ENCODE results near the gene IL17RA.

Gene IL17RA

DNA sequence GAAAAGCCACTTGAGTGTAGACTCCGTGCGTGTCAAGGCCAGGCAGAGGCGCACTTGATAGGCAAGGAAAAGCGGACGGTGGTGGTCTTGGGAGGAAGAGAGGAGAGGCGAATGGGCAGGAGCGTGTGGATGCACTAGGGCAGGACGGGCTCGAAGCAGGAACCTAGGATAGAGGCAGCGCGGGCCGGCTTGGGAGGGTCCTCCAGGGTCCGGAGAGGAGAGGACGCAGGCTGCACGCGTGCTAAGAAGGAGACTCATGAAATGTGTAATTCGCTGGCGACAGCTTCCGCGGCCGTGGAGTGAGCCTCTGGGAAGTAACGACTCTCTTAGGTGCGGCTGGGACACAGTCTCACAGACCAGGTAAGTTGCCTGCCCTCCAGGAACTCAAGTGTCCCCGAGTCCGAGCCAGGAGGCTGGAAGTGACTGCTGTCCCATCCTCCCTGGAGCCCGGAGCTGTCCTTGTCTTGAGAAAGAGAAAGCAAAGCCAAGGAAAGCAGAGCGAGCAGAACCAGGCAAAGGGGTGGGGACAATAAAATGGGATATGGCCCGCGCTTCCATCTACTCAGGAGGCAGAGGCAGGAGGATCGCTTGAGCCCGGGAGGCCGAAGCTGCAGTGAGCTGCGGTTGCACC, 874 bp upstream of the IL17RA start:
- no peak for DNase-seq

DNA sequence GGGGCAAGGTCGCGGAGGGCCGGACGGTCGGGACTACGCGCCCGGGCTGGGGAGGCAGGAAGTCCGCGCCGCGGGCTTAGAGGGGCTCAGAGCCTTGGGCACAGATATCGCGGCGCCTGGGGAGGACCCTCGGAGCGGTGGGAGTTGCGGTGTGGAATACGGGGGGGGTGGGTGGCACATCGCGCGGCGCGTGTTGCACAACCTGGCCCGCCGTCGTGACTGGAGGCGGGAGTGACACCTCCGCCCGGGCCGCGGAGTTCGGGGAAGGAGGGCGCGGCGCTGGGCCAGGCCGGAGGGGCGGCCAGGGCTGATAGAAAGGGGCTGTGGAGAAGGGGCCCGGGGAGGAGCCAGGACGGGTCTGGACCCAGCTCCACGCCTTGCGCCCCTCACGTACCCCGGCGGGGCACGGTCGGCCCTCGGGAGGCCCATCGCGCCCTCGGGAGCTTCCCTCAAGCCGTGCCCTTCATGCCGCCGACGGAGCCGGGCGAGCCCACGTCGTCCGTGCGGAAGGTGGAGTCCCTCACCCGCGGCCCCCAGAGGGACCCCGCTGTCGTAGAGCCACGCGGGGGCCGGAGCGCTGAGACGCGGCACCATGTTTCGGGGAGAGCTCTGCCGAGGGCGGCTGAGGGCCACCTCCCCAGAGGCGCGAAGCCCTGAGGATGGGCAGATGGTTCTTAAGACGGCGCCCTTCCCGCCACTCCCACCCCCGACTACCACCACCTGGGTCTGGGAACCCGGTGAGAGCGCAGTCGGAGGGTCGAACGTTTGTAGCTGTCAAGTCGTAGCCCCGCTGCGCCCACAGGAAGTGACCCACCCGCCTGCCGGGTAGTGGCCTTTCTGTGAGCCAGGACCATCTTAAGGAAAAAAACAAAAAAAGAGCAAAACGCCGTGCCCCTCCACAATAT, 729 bp downstream of the IL17RA start:
- DNase-seq: no peak

DNA sequence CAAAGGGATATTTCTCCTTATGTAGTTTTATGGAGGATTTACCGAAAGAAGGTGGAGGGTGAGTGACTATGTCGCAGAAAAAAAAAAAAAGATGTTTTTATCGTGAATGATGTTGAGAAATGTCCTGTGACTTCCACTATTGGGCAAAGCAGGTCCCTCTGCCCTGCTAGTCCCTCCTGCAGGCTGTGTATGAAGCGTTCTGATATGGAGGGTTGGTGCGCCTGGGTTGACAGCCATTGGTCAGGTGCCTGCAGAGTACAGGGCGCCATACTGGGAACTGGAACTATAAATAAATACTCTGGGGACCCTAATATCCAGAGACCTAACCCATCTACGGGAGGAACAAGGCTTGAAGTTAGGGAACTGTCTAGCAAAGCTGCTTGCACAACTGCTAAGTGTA, 1.5 kb downstream of the IL17RA start:
- DNase-seq: no peak

DNA sequence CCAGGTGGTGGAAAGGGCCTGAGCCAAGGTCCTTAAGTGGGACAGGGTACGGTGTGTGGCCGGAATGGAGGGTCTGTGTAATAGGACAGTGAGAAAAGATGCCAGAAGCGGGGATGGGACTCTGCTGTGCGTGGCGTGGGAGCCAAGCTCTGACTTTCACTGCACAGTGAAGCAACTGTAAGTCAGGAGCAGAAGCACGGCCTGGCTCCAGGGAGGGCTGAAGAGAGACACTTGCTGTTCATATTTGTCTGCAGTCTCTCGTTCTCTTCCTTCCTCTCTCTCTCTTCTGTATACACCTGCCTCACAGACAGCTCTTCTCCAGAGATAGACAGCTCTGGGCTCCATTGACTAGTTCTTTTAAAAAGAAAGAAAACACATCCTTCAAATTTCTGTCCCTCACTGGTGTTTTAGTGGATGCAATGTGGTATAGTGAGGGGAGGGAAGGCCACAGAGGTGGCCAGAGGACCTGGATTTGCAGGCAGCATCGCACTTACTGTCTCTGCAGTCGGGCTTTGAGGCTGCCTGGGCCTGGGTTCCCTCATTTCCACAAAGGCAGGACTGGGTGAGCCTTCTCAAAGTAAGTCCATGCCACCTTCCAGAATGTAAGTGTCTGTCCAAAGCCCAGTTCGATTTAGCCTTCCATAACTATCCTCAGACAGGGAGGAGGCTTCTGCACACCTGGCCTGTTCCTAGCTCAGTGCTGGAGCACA, 2.1 kb downstream of the IL17RA start:
- DNase-seq: no peak

DNA sequence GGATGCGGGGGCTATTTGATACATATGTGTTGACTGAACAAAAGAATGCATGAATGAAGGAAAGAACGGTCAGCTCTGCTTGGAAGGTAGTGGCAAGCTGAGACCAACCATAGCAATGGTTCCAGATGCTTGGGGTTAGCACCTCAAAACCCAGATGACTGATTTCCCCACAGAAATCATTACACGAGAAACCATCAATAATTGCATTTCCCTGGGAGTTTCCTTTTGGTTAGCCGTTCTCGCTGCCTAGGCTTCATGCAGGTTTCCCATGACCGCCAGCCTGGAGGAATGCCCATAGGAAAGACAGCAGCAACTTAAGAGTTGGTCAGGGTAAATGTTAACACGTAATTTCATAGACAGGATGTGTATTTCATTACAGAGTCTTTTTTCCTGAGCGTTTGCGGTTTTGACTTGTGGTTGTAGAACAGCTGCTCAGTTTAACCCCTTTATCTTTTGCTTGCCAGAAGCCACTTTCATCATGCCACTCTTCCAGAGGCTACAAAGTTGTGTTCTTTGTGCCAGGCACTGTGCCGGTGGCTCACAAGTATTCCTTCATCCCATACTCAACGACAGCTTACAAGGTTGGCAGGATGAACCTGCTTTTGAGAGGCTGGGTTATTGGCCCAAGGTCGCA, 2.8 kb downstream of the IL17RA start:
- no peak for DNase-seq

DNA sequence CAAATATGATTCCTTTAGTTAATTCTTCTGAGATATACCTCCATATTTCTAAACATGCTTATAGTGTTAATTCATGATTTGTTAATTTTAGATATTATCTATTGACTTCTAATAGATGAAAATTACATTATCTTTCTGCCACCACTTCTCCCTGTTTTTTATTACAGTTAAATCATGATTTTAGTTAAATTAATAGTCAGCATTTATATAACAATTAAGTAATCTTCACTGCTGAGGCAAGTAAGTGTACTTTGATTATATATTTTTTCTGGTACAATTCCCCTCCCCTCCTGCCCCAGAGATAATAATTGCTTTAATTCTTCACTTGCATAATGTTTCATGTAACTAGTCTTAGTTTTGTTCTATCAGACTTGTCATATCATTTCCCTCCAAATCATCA, 5.8 kb downstream of the IL17RA start:
- no peak for DNase-seq

DNA sequence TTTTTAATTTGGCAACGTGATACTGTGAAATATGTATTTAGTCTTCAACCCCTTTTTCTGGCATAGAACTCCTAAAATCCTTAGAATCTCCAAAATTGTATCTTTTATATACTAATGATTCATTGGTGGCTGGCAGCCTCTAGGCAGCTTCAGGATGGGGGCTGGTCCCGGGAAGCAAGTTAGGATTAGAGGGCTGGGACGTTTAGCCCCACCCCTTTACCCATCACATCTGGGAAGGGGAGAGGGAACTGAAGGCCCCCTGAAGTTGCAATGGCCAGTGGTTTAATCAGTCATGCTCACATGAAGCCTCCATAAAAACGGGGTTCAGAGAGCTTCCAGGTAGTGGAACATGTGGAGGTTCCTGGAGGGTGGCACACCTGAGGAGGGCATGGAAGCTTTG, 7.1 kb downstream of the IL17RA start:
- no peak for DNase-seq

DNA sequence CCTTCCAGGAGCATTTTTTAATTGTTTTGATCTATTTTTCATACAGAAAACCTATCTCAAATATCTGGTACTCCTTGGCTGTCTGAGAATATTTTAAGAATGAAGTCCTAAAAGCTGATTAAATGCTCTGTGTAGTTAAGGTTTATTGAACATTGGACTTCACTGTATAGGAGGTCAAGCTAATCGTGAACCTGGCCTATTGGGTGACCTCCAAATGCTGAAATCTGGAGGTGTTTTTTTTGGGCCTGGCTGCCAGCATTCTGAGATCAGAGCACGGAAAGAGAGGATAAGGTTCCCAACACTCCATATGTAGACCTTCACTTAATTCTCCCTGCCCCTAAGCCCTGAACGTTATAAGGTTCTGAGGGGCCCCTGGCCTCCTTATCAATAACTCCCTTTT, 8.3 kb downstream of the IL17RA start:
- no peak for DNase-seq

DNA sequence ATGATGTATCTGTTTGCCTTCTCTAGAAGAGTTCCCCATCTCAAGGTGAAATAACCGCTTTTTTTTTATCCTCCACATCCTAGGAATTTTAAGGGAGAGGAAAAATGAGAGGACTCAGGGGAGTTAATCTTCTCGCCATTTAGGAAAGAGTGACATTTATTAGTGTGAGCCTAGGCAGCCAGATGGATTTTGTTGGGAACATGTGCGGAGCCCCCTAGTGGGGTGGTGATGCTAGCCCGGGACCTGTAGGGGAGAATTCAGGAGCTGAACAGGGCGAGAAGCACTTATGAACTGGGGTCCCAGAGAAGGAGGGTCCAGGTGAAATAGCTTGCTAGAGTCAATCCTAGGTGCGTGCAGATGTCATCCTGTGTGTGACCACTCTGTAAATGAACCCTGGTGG, 10.7 kb downstream of the IL17RA start:
- DNase-seq: no peak

DNA sequence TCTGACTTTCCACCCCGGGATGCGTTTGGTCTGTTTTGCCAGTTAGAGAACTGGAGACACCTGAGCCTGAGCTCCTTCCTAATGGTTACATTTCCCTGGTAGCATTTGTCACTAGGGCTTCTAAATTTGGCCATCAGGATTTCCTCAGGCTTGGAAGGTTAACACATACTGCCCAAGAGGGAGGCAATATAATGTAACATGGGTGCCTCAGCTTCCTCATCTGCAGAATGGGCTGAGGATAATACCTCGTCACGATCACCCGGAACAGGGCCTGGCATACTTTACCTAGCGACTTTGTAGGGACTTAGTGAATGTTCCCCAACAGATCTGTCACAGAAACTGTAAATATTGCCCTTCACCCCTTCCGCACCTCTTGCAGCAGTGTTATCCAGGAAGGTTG, 11.3 kb downstream of the IL17RA start:
- DNase-seq: no peak

DNA sequence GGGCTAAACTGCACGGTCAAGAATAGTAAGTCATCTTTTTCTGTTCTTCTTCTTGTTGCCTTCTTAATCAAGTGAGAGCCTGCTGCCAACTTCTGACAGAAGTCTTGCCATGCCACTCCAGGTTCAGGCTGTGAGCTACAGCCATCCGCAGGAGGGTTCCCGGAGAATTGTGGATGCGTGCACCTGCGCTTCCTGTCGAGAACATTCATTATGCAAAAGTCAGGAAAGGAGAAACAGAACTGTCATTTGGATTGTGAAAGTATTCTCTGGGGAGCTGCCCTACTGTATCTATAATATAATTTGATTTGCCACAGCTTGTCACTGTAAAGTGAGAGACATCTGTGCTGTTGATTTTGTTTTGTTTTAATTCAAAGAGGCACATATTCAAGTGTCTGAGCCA, 12.3 kb downstream of the IL17RA start:
- no peak for DNase-seq

DNA sequence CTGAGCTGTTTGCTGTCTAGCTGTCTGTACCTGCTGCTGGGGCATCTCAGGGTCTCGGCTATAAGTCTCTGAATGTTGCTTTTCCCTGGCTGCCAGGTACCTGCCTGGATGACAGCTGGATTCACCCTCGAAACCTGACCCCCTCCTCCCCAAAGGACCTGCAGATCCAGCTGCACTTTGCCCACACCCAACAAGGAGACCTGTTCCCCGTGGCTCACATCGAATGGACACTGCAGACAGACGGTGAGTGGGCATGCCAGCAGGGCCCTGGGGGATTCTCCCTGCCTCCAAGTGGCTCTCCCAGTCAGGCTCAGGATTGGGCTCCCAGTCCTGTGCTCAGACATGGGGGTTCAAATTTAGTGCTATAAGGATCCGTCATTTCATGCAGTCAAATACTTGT, 12.9 kb downstream of the IL17RA start:
- no peak for DNase-seq

DNA sequence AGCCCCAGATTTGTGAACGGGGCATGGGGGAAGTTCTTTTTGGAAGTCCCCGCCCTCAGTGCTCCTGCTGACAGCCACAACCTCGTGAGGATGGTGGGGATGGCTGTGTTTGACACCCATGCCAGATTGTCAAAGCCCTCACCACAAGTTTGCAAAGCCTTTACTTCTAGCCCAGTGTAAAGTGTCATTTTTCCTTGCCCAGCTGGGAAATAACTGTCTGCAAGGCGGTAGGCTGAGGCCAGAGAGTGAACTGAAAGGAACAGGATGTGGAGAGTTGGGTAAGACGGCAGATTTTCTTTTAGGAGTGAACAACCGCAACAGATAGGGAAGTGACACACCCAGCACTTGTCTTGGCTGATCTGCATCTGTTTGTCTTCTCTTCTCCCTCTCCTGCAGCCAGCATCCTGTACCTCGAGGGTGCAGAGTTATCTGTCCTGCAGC, 13.6 kb downstream of the IL17RA start:
- no peak for DNase-seq

DNA sequence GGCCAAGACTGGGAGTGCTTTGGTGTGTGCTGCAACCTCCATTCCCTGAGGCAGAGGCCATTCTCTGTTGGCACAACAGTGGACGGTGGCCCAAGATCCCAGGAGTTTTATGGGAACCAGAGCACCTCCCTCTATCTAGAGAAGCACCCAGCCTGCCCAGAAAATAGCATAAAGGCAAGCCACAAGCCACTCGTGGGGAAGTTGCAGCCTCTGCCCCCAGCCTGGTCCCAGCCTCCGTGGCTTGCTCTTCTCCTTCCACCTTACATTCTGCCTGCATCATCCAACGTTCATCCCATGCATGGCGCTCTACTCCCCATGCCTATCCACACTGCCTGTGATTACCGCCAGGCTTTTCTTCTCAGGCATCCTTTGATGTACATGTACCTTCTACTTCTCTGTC, 15.8 kb downstream of the IL17RA start:
- DNase-seq: no peak

DNA sequence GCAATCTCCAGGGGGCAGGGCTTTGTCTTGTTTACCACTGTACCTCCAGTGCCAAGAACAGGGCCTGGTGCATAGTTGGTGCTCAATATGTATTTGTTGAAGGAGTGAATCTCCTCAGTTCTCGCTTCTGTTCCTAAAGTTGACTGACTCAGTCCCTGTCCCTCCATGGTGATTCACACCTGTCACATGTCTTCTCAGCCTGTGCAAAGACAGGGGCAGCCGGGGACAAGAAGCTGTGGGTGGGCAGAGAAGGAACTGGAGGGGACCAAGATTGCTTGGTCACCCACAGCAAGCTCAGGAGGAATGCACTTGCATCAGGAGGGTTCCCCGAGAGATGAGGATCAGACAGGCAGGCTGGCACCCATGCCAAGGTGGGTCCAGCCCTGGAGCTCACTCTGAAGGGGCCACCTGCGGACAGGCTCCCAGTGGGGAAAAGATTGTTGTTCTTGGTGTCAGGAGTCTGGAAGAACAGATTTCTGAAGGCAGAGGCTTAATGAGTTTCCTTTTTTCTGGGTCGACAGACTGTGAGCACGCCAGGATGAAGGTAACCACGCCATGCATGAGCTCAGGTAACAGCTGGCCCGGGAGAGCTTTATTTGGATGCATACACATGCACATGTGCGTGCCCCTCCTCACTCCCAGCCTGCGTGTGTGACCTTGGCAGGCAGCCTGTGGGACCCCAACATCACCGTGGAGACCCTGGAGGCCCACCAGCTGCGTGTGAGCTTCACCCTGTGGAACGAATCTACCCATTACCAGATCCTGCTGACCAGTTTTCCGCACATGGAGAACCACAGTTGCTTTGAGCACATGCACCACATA, 16.9 kb downstream of the IL17RA start:
- no peak for DNase-seq

DNA sequence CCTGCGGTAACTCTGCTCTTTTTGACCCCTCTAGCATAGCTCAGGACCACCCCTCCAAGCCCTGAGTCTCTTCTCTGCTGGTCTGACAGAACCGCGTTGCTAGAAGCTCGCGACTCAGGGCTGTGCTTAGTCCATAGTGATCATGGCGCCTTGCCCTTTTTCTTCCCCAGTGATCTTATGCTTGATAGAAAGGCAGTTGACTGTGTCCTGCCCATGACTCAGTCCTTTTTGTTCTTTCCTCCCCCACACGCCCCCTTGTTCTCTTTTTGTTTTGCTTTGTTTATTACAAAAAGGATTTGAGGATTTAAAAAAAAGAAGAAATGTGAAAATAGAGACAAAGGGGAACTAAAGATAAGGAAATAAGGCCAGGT, 17.5 kb downstream of the IL17RA start:
- no peak for DNase-seq

DNA sequence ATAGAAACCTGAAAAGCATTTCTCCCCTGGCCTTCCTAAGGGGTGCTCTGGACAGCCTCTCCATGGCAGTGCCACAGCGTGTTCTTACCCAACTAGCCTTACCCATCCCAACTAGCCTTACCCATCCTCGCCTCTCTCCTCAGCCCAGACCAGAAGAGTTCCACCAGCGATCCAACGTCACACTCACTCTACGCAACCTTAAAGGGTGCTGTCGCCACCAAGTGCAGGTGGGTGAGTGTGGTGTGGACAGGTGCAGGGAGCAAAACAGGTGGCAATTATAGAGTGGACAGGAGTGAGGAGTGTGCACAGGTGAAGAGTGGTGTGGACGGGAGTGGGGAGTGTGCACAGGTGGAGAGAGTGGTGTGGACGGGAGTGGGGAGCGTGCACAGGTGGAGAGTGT, 18.6 kb downstream of the IL17RA start:
- DNase-seq: no peak

DNA sequence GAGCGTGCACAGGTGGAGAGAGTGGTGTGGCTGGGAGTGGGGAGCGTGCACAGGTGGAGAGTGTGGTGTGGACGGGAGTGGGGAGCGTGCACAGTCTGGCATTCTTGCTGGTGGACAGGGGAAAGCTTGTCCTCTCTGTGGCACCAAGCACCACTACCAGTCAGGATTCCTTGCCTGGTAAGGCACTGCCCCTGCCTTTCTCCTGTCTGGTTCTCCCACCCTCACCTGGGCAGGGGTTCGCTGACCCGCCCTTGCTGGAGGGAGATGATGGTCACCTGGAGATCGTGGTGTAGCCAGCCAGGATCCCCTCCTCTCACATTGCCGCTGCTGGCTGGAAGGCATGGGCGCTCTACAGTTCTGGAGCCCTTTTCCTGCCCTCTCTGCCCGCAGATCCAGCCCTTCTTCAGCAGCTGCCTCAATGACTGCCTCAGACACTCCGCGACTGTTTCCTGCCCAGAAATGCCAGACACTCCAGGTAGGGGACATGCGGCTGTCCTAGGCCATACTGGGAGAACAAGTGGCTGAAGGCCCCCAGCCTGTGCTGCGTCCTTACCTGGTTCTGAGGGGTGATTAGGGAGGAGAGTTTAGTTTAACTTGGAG, 19.6 kb downstream of the IL17RA start:
- DNase-seq: no peak

DNA sequence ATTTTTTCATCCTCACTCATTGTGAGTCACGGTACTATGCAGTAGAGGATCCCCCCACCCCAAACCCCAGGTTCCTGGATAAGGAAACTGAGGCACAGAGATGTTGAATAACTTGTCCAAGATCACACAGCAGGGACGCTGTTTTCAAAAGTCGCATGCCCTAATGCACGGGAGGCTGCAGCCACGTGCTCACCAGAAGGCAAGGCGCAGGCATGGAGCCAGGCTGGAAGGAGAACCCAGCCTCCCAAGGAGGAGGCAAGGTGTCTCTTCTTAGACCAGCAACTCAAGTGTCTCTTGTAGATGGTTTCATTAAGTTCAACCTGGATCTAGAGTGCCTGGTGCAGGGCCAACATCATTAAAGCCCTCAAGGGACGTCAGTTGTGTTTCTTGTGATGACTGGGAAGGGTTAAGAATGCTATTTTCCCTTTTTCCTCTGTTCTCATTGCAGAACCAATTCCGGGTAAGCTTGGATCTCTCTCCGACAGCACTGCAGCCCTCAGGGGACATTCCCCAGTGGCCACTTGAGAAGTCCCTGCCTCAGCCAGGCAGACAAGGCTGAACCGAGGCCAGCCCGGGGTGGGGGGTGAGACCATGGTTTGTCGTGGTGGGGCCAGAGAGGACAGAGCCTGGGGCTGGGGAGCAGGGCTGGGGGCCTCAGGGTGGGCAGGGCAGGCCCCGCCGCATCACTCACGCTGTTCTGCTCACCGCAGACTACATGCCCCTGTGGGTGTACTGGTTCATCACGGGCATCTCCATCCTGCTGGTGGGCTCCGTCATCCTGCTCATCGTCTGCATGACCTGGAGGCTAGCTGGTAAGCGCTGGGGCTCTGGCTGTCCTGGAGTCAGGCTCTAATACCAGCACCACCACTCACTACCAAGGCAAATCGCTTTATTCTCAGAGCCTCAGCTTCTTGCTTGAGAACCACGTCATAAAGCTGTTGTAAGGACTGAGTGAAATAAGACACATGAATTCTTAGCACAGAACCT, 20.6 kb downstream of the IL17RA start:
- DNase-seq: no peak

DNA sequence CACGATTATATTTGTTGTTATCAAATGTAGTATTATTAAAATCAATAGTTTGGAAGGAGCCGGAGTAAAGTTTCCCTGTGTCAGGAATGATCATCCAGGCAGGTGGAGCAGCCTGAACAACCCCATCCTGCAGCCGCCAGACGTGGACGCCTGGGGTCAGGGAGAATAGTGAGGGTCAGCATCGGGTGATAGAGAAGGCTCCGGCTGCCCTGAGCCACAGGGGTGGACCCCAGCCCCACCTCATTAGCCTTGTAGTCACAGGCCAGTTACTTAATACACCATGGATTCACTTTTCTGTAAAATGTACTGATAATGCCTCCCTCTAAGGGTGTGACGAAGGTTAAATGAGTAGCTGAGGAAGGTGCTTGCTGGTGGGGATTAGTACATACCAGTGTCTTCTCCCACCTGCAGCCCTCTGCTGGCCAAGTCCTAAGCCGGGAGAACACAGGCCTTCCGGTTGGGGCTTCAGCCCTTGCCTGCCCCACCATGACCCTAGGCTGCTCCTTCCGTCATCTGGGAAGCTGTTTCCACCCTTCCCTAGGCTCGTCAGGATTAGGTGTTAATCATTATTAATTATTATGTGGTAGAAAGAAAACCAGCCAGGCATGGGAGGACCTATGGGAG, 21.5 kb downstream of the IL17RA start:
- DNase-seq: no peak
